ENCODE measurements around the gene PDCD11. TPM values are rescaled to one million over a fixed set of nuclear protein-coding genes. Genes with fewer than 3 reads are reported as not detected.

Gene PDCD11
- polyA plus RNA-seq, 1 experiment, result 18.5 TPM

GRCh38 chr10:103457896-103458583 is 61.6 kb downstream of the PDCD11 start:
- CTCF ChIA-PET, result no interaction called here

GRCh38 chr10:103458720-103459119 is 62.3 kb downstream of the PDCD11 start, which contains the start of gene CALHM1:
Gene CALHM1 (minus strand): TSS chr10:103458900. CDS start chr10:103458751, 149 bp downstream.
- peaks cover 4% of the 10 kb centered on the region for H3K27me3 ChIP-seq (ENCODE audit: control insufficient read depth, insufficient read depth, low read length)
- ChIA-PET POLR2A (no interaction called here), CTCF (no interaction called here)
- no peak for DNase-seq (ENCODE audit: low read depth, low spot score)
- no peak within 1 kb of the TSS for H3K27ac ChIP-seq (ENCODE audit: low read depth, low read length)
- H3K4me3 ChIP-seq (ENCODE audit: low read depth, low read length), result no peak within 1 kb of the TSS
- H3K9me3 ChIP-seq (ENCODE audit: control insufficient read depth, insufficient read depth, low read length), result no peaks in the 10 kb centered on the region; the same call in 1 of the 2 replicates
- no peak for TF ChIP-seq CTCF (IDR thresholded peaks at IDR 0.05; ENCODE audit: low read depth, low read length)

More at GRCh38 chr10:103457896-103458583, 61.6 kb downstream of the PDCD11 start:
- no peak overlapping the region for H3K4me3 ChIP-seq (ENCODE audit: low read depth, low read length)
- TF ChIP-seq CTCF (IDR thresholded peaks at IDR 0.05; ENCODE audit: low read depth, low read length), result no peak
- H3K27me3 ChIP-seq (ENCODE audit: control insufficient read depth, insufficient read depth, low read length), result peaks cover 4% of the 10 kb centered on the region
- no peak overlapping the region for H3K27ac ChIP-seq (ENCODE audit: low read depth, low read length)
- POLR2A ChIA-PET, result no interaction called here
- no peak for DNase-seq (ENCODE audit: low read depth, low spot score)
- no peaks in the 10 kb centered on the region; the same call in 1 of the 2 replicates for H3K9me3 ChIP-seq (ENCODE audit: control insufficient read depth, insufficient read depth, low read length)

- no peak for DNase-seq (ENCODE audit: low read depth, low spot score)
- peaks cover 8% of the 10 kb centered on the region for H3K27me3 ChIP-seq (ENCODE audit: control insufficient read depth, insufficient read depth, low read length)
- POLR2A ChIA-PET, result no interaction called here
- CTCF ChIA-PET, result interaction anchor here (0.5 to 1.0 kb wide), 2 partner anchors 23 to 26 kb away, joined by 3 to 6 read pairs; no protein-coding TSS in a partner anchor
- TF ChIP-seq CTCF (IDR thresholded peaks at IDR 0.05; ENCODE audit: low read depth, low read length), result no peak
- H3K27ac ChIP-seq (ENCODE audit: low read depth, low read length), result no peak overlapping the region
- H3K9me3 ChIP-seq (ENCODE audit: control insufficient read depth, insufficient read depth, low read length), result no peaks in the 10 kb centered on the region; the same call in 1 of the 2 replicates
- H3K4me3 ChIP-seq (ENCODE audit: low read depth, low read length), result no peak overlapping the region
Observed at GRCh38 chr10:103459615-103460014, 63.2 kb downstream of the PDCD11 start.

GRCh38 chr10:103463499-103463898 is 67.1 kb downstream of the PDCD11 start:
- Histone ChIP-seq H3K9me3 (ENCODE audit: control insufficient read depth, insufficient read depth, low read length) (no peaks in the 10 kb centered on the region; the same call in 1 of the 2 replicates), H3K27me3 (ENCODE audit: control insufficient read depth, insufficient read depth, low read length) (peaks cover 12% of the 10 kb centered on the region), H3K4me3 (ENCODE audit: low read depth, low read length) (no peak overlapping the region), H3K27ac (ENCODE audit: low read depth, low read length) (no peak overlapping the region)
- POLR2A ChIA-PET, result interaction anchor here (0.7 kb wide), 1 partner anchor 9 kb away, joined by 3 read pairs; no protein-coding TSS in a partner anchor
- no peak for DNase-seq (ENCODE audit: low read depth, low spot score)
- CTCF ChIA-PET, result interaction anchor here (0.6 to 0.8 kb wide), 2 partner anchors 22 to 97 kb away, joined by 3 to 4 read pairs; no protein-coding TSS in a partner anchor
- no peak for TF ChIP-seq CTCF (IDR thresholded peaks at IDR 0.05; ENCODE audit: low read depth, low read length)

Measured in AG04450 (cell line).